DLD1 (cell line): ENCODE data around the gene SKOR1.

ENCODE experiments used
- in situ Hi-C: cut with HindIII; loops from 2 replicates; pipeline ENCODE4 v1.10.0; 2017; ENCODE audit warnings: low sequenced_read_pairs

Gene SKOR1

GRCh38 chr15:67824976-67825880 lies at the start of gene SKOR1:
TSS of gene SKOR1 (plus strand) at chr15:67825509. CDS start at chr15:67825603, 94 bp downstream.
- in situ Hi-C loops = no loop called here

GRCh38 chr15:67775998-67776397 lies 49.3 kb upstream of the SKOR1 start:
- in situ Hi-C loops = no loop called here

- in situ Hi-C loops = no loop called here
Measured at GRCh38 chr15:67776600-67776999, 48.7 kb upstream of the SKOR1 start.

GRCh38 chr15:67777071-67777470 lies 48.2 kb upstream of the SKOR1 start:
- in situ Hi-C loops = no loop called here

- in situ Hi-C loops = no loop called here
Measured at GRCh38 chr15:67777773-67778172, 47.5 kb upstream of the SKOR1 start.

GRCh38 chr15:67778968-67779548 lies 46.3 kb upstream of the SKOR1 start:
- in situ Hi-C loops = no loop called here

- in situ Hi-C loops = no loop called here
Measured at GRCh38 chr15:67779549-67780111, 45.7 kb upstream of the SKOR1 start.

GRCh38 chr15:67781061-67781460 lies 44.2 kb upstream of the SKOR1 start:
- in situ Hi-C loops = no loop called here

GRCh38 chr15:67781907-67782690 lies 43.2 kb upstream of the SKOR1 start:
- in situ Hi-C loops = no loop called here

- in situ Hi-C loops = no loop called here
Measured at GRCh38 chr15:67782691-67782991, 42.7 kb upstream of the SKOR1 start.

GRCh38 chr15:67783303-67783702 lies 42.0 kb upstream of the SKOR1 start:
- in situ Hi-C loops = no loop called here

- in situ Hi-C loops = no loop called here
Measured at GRCh38 chr15:67784090-67784781, 41.1 kb upstream of the SKOR1 start.

- in situ Hi-C loops = no loop called here
Measured at GRCh38 chr15:67784856-67785430, 40.4 kb upstream of the SKOR1 start.

GRCh38 chr15:67785431-67785830 lies 39.9 kb upstream of the SKOR1 start:
- in situ Hi-C loops = no loop called here

- in situ Hi-C loops = no loop called here
Measured at GRCh38 chr15:67786646-67787045, 38.7 kb upstream of the SKOR1 start.

- in situ Hi-C loops = no loop called here
Measured at GRCh38 chr15:67788986-67789385, 36.3 kb upstream of the SKOR1 start.

GRCh38 chr15:67790610-67791319 lies 34.5 kb upstream of the SKOR1 start:
- in situ Hi-C loops = no loop called here

GRCh38 chr15:67792250-67792942 lies 32.9 kb upstream of the SKOR1 start:
- in situ Hi-C loops = no loop called here
